Omental fat pad (tissue), 4 donors: ENCODE data around the gene GLG1. TPM values are rescaled to one million over a fixed set of nuclear protein-coding genes. Genes with fewer than 3 reads are reported as not detected.

ENCODE experiments used
- ATAC-seq: fragments of 150-250 bp; one replicate; pipeline ENCODE4 v1.9.1; 2016; ENCODE audit warnings: mild to moderate bottlenecking, moderate library complexity; ENCODE audit not compliant: low FRiP score
- DNase-seq: peaks from one replicate; pipeline ENCODE4 v3.0.0-alpha.2; 2019; ENCODE audit warnings: low spot score
- CTCF ChIP-seq, 3 donors: fragments of 450-650 bp; IDR thresholded peaks; one replicate each; pipeline ENCODE4 v1.5.1; 2016 to 2017; ENCODE audit warnings: antibody characterized with exemption in 3 of 3, mild to moderate bottlenecking in 3 of 3, moderate library complexity in 2 of 3
- total RNA-seq, 4 donors: library from RNA; depleted of rRNA; stranded (reverse); fragments of >200 nt; gene quantifications; one replicate each; pipeline ENCODE4 v1.1.0, GENCODE V29; 2016

Gene GLG1
- total RNA-seq, 4 donors from 2014 or later = 107 to 160 (median 122) TPM

- no peak for TF ChIP-seq CTCF (IDR thresholded peaks at IDR 0.05)
Observed at GRCh38 chr16:74601126-74601871, 5.6 kb downstream of the GLG1 start.

GRCh38 chr16:74596586-74596985, 10.3 kb downstream of the GLG1 start:
- DNase-seq (no peak), ATAC-seq (no peak)
- no peak for TF ChIP-seq CTCF (IDR thresholded peaks at IDR 0.05)

More at GRCh38 chr16:74601126-74601871, 5.6 kb downstream of the GLG1 start:
- no peak for DNase-seq
- ATAC-seq = no peak

- ATAC-seq (no peak), DNase-seq (no peak)
- no peak for TF ChIP-seq CTCF (IDR thresholded peaks at IDR 0.05)
Observed at GRCh38 chr16:74592847-74593246, 14.1 kb downstream of the GLG1 start.

- ATAC-seq = no peak
- TF ChIP-seq CTCF (IDR thresholded peaks at IDR 0.05) = no peak
- DNase-seq = no peak
Observed at GRCh38 chr16:74591876-74592650, 14.9 kb downstream of the GLG1 start.

- TF ChIP-seq CTCF (IDR thresholded peaks at IDR 0.05) = no peak
- DNase-seq = no peak
- no peak for ATAC-seq
Observed at GRCh38 chr16:74586948-74587347, 20.0 kb downstream of the GLG1 start.

- ATAC-seq = no peak
- TF ChIP-seq CTCF (IDR thresholded peaks at IDR 0.05) = no peak
- no peak for DNase-seq
Observed at GRCh38 chr16:74585846-74586443, 21.0 kb downstream of the GLG1 start.
